ENCODE measurements around the gene SCFD2.
"Not testable (repeated sequence)": the region's sequence is repeated elsewhere in the genome, so short reads cannot be mapped to it uniquely, and the experiment has no call there.

SCFD2 gene

GRCh38 chr4:53039741-53040458, 326.0 kb downstream of the SCFD2 start:
- no peak overlapping the region for H3K4me3 ChIP-seq (ENCODE audit: low read length)
- no peak for DNase-seq (ENCODE audit: low read depth)
- no peak for TF ChIP-seq CTCF (conservative IDR thresholded peaks at IDR 0.05; ENCODE audit: low read depth, low read length)

GRCh38 chr4:53037892-53038291, 328.0 kb downstream of the SCFD2 start:
- no peak for TF ChIP-seq CTCF (conservative IDR thresholded peaks at IDR 0.05; ENCODE audit: low read depth, low read length)
- H3K4me3 ChIP-seq (ENCODE audit: low read length): no peak overlapping the region

GRCh38 chr4:53032908-53033307, 333.0 kb downstream of the SCFD2 start:
- not testable (repeated sequence) for H3K4me3 ChIP-seq (ENCODE audit: low read length); DNase-seq (ENCODE audit: low read depth)

More at GRCh38 chr4:53037892-53038291, 328.0 kb downstream of the SCFD2 start:
- no peak for DNase-seq (ENCODE audit: low read depth)

GRCh38 chr4:53026233-53026632, 339.6 kb downstream of the SCFD2 start:
- H3K4me3 ChIP-seq (ENCODE audit: low read length): no peak overlapping the region
- TF ChIP-seq CTCF (conservative IDR thresholded peaks at IDR 0.05; ENCODE audit: low read depth, low read length): no peak
- DNase-seq (ENCODE audit: low read depth): no peak

GRCh38 chr4:53023677-53024299, 342.1 kb downstream of the SCFD2 start:
- no peak for TF ChIP-seq CTCF (conservative IDR thresholded peaks at IDR 0.05; ENCODE audit: low read depth, low read length)
- DNase-seq (ENCODE audit: low read depth): no peak
- H3K4me3 ChIP-seq (ENCODE audit: low read length): no peak overlapping the region

- peak; percentile 79 for DNase-seq (ENCODE audit: low read depth)
- TF ChIP-seq CTCF (conservative IDR thresholded peaks at IDR 0.05; ENCODE audit: low read depth, low read length): no peak
- H3K4me3 ChIP-seq (ENCODE audit: low read length): no peak overlapping the region
Measured at GRCh38 chr4:53022513-53023100, 343.3 kb downstream of the SCFD2 start.

- TF ChIP-seq CTCF (conservative IDR thresholded peaks at IDR 0.05; ENCODE audit: low read depth, low read length): no peak
- H3K4me3 ChIP-seq (ENCODE audit: low read length): no peak overlapping the region
- DNase-seq (ENCODE audit: low read depth): no peak
Measured at GRCh38 chr4:53021754-53022512, 343.9 kb downstream of the SCFD2 start.

Data from retinal pigment epithelial cell (primary cell).